HEK293 (cell line): ENCODE measurements around the gene RRH.

ENCODE experiments used
- CTCF ChIP-seq: fragments of 450-650 bp; formaldehyde crosslinking; IDR thresholded peaks from 2 replicates; pipeline ENCODE4 v1.5.1; 2016; ENCODE audit warnings: missing biosample characterization, missing genetic modification characterization
- PRDM4 ChIP-seq: fragments of 450-650 bp; formaldehyde crosslinking; IDR thresholded peaks from 2 replicates; pipeline ENCODE4 v1.5.1; 2017; ENCODE audit warnings: missing biosample characterization, missing genetic modification characterization
- TCF7L2 ChIP-seq: IDR thresholded peaks from 2 replicates; pipeline ENCODE4 v1.6.1; 2011; ENCODE audit warnings: low read depth, mild to moderate bottlenecking, inconsistent platforms, low read length, moderate library complexity, borderline replicate concordance
- ZNF274 ChIP-seq, 2 experiments: fragments of 200-500 bp in 1 of 2; fragments of 450-650 bp in 1 of 2; sonication (Bioruptor generic) in 1 of 2; formaldehyde crosslinking in 1 of 2; IDR thresholded peaks; 2 replicates each; pipeline versions ENCODE4 v1.5.1 to v1.6.1; 2014 to 2016; ENCODE audit warnings: borderline replicate concordance in 1 of 2, inconsistent platforms in 1 of 2, low read length in 1 of 2, missing biosample characterization in 1 of 2, missing genetic modification characterization in 1 of 2
- ZNF488 ChIP-seq: fragments of 450-650 bp; formaldehyde crosslinking; IDR thresholded peaks from 2 replicates; pipeline ENCODE4 v1.5.1; 2016; ENCODE audit warnings: missing biosample characterization, missing genetic modification characterization
- ZNF530 ChIP-seq: fragments of 450-650 bp; formaldehyde crosslinking; IDR thresholded peaks from 2 replicates; pipeline ENCODE4 v1.5.1; 2016; ENCODE audit warnings: low read depth, missing biosample characterization, missing genetic modification characterization
- ZNF670 ChIP-seq: fragments of 450-650 bp; formaldehyde crosslinking; IDR thresholded peaks from 2 replicates; pipeline ENCODE4 v1.5.1; 2016; ENCODE audit warnings: missing biosample characterization, missing genetic modification characterization, low read depth

GRCh38 chr4:109878355-109878754, 50.6 kb downstream of the RRH start:
- TF ChIP-seq ZNF488, result no peak
- TF ChIP-seq TCF7L2, result no peak
- TF ChIP-seq ZNF274 (IDR thresholded peaks at IDR 0.05; ENCODE audit: low read length), result no peak
- TF ChIP-seq ZNF274 (tag by site-specific recombination; IDR thresholded peaks at IDR 0.05; ENCODE audit: borderline replicate concordance), result no peak
- TF ChIP-seq ZNF530 (tag by site-specific recombination), result no peak
- TF ChIP-seq PRDM4 (tag by site-specific recombination), result no peak
- no peak for TF ChIP-seq CTCF (tag by site-specific recombination)
- no peak for TF ChIP-seq ZNF670 (tag by site-specific recombination)
